ENCODE results near the gene E2F6.

The E2F6 gene

GRCh38 chr2:11438555-11439080, 27.3 kb downstream of the E2F6 start:
- TF ChIP-seq, protein P1, sequence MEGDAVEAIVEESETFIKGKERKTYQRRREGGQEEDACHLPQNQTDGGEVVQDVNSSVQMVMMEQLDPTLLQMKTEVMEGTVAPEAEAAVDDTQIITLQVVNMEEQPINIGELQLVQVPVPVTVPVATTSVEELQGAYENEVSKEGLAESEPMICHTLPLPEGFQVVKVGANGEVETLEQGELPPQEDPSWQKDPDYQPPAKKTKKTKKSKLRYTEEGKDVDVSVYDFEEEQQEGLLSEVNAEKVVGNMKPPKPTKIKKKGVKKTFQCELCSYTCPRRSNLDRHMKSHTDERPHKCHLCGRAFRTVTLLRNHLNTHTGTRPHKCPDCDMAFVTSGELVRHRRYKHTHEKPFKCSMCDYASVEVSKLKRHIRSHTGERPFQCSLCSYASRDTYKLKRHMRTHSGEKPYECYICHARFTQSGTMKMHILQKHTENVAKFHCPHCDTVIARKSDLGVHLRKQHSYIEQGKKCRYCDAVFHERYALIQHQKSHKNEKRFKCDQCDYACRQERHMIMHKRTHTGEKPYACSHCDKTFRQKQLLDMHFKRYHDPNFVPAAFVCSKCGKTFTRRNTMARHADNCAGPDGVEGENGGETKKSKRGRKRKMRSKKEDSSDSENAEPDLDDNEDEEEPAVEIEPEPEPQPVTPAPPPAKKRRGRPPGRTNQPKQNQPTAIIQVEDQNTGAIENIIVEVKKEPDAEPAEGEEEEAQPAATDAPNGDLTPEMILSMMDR (IDR thresholded peaks at IDR 0.05; ENCODE audit: insufficient read depth, low read length, poor library complexity, severe bottlenecking) = no peak
- Histone ChIP-seq H3K27me3 (replicated peaks; ENCODE audit: control insufficient read depth, insufficient read depth, low read length) (no peaks in the 10 kb centered on the region), H3K4me3 (replicated peaks; ENCODE audit: low read depth, low read length) (no peak overlapping the region)

GRCh38 chr2:11437602-11438001, 28.4 kb downstream of the E2F6 start:
- H3K4me3 ChIP-seq (replicated peaks; ENCODE audit: low read depth, low read length) = no peak overlapping the region
- TF ChIP-seq, protein P1 (IDR thresholded peaks at IDR 0.05; ENCODE audit: insufficient read depth, low read length, poor library complexity, severe bottlenecking) = no peak
- DNase-seq (ENCODE audit: extremely low read depth, insufficient read length) = no peak
- no peaks in the 10 kb centered on the region for H3K36me3 ChIP-seq (ENCODE audit: control insufficient read depth, insufficient read depth, low read length)
- no peaks in the 10 kb centered on the region for H3K27me3 ChIP-seq (replicated peaks; ENCODE audit: control insufficient read depth, insufficient read depth, low read length)

More at GRCh38 chr2:11438555-11439080, 27.3 kb downstream of the E2F6 start:
- no peak for DNase-seq (ENCODE audit: extremely low read depth, insufficient read length)
- H3K36me3 ChIP-seq (ENCODE audit: control insufficient read depth, insufficient read depth, low read length) = no peaks in the 10 kb centered on the region

DNA sequence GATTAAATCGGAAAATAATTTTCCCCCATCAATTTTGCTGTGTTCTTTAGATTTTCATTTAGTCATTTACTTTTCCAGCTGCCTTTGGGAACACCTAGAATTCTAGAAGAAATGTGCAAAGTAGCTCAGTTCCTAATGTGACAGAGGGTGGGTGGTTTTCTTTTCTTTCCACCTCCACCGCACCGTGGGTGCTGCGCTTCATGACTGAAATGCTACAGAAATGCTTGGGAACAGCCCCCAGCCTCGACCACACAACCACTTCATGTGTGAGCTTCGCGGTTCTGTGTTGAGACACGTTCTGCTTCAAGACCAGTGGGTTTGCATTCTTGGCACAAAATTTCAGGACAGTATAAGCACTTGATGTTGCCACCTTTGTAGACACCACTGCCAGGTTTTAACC, 30.9 kb downstream of the E2F6 start:
- no peak for DNase-seq (ENCODE audit: extremely low read depth, insufficient read length)
- TF ChIP-seq, protein P1 (IDR thresholded peaks at IDR 0.05; ENCODE audit: insufficient read depth, low read length, poor library complexity, severe bottlenecking) = no peak
- H3K27me3 ChIP-seq (replicated peaks; ENCODE audit: control insufficient read depth, insufficient read depth, low read length) = no peaks in the 10 kb centered on the region

GRCh38 chr2:11434443-11434842, 31.5 kb downstream of the E2F6 start:
- Histone ChIP-seq H3K27me3 (replicated peaks; ENCODE audit: control insufficient read depth, insufficient read depth, low read length) (no peaks in the 10 kb centered on the region), H3K4me3 (replicated peaks; ENCODE audit: low read depth, low read length) (no peak overlapping the region), H3K36me3 (ENCODE audit: control insufficient read depth, insufficient read depth, low read length) (no peaks in the 10 kb centered on the region)
- TF ChIP-seq, protein P1 (IDR thresholded peaks at IDR 0.05; ENCODE audit: insufficient read depth, low read length, poor library complexity, severe bottlenecking) = no peak
- DNase-seq (ENCODE audit: extremely low read depth, insufficient read length) = no peak

More for the DNA sequence above, 30.9 kb downstream of the E2F6 start:
- no peak overlapping the region for H3K4me3 ChIP-seq (replicated peaks; ENCODE audit: low read depth, low read length)
- no peaks in the 10 kb centered on the region for H3K36me3 ChIP-seq (ENCODE audit: control insufficient read depth, insufficient read depth, low read length)

DNA sequence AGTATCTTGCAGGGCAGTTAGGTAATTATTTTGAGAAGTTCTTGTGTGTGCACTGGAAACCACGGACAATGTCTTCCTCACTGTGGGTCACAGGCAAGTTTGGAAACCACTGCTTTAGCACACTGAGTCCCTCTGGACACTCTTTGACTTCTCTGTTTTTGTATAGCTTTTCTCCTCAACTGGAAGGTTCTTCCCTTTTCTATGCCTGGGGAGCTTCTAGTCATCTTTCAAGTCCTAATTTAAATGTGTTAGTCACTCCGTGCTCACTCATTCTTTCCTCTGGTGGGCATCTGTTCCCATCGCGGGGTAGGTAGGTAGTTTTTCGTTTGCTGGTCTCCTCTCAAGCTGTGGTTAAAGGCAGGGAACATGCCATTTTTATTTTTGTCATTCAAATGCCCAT, 32.1 kb downstream of the E2F6 start:
- DNase-seq (ENCODE audit: extremely low read depth, insufficient read length) = no peak
- TF ChIP-seq, protein P1 (IDR thresholded peaks at IDR 0.05; ENCODE audit: insufficient read depth, low read length, poor library complexity, severe bottlenecking) = no peak
- no peaks in the 10 kb centered on the region for H3K27me3 ChIP-seq (replicated peaks; ENCODE audit: control insufficient read depth, insufficient read depth, low read length)
- no peaks in the 10 kb centered on the region for H3K36me3 ChIP-seq (ENCODE audit: control insufficient read depth, insufficient read depth, low read length)
- no peak overlapping the region for H3K4me3 ChIP-seq (replicated peaks; ENCODE audit: low read depth, low read length)

DNA sequence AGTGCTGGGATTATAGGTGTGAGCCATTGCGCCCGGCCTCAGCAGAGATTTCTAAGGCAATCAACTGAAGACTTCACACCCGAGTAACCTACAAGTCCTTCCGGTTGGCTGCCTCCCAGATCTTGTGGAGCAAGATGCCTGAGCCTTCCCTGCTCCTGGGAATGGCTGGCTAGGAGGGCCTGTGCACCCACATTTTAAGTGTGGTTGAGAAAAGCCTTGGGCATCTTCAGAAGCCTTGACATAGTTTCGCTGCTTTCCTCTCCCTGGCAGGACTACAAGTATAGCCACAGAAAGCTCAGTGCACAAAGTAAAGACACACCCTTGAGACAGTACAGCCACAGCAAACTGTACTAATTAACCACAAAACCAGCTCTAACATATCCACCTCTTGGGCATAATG, 35.2 kb downstream of the E2F6 start:
- DNase-seq (ENCODE audit: extremely low read depth, insufficient read length) = no peak
- H3K27me3 ChIP-seq (replicated peaks; ENCODE audit: control insufficient read depth, insufficient read depth, low read length) = no peaks in the 10 kb centered on the region
- TF ChIP-seq, protein P1 (IDR thresholded peaks at IDR 0.05; ENCODE audit: insufficient read depth, low read length, poor library complexity, severe bottlenecking) = no peak
- H3K36me3 ChIP-seq (ENCODE audit: control insufficient read depth, insufficient read depth, low read length) = no peaks in the 10 kb centered on the region
- no peak overlapping the region for H3K4me3 ChIP-seq (replicated peaks; ENCODE audit: low read depth, low read length)

Measured in GM06990 (cell line).